GM12874 (cell line): ENCODE results near the gene TMEM121B.

Experiments
- CTCF ChIP-seq: IDR thresholded peaks from 2 replicates; pipeline ENCODE4 v1.5.1; 2011; ENCODE audit warnings: low read depth, mild to moderate bottlenecking, control low read depth, low read length, moderate library complexity; ENCODE audit not compliant: insufficient read depth

The TMEM121B gene

GRCh38 chr22:17108256-17109112 is 12.7 kb downstream of the TMEM121B start:
- no peak for TF ChIP-seq CTCF

- no peak for TF ChIP-seq CTCF
Measured at GRCh38 chr22:17107547-17107810, 13.7 kb downstream of the TMEM121B start.

- TF ChIP-seq CTCF, result no peak
Measured at GRCh38 chr22:17106785-17107546, 14.2 kb downstream of the TMEM121B start.

GRCh38 chr22:17106161-17106784 is 14.9 kb downstream of the TMEM121B start:
- peak; percentile 26; the same call in 1 of the 2 replicates for TF ChIP-seq CTCF

- no peak for TF ChIP-seq CTCF
Measured at GRCh38 chr22:17105143-17106129, 15.7 kb downstream of the TMEM121B start.

- TF ChIP-seq CTCF, result no peak
Measured at GRCh38 chr22:17104336-17104935, 16.7 kb downstream of the TMEM121B start.
